K562 (cell line): ENCODE measurements around the gene CRHR1. TPM values are rescaled to one million over a fixed set of nuclear protein-coding genes. Genes with fewer than 3 reads are reported as not detected.
A peak's percentile ranks its signal among the peaks of the same experiment; 100 is the strongest.

Experiments used
- ATAC-seq: fragments of 200-7000 bp; cut with Tn5 transposase; 3 replicates; pipeline ENCODE4 v1.9.1; 2020; ENCODE audit warnings: moderate library complexity
- BruUV-seq: library from RNA; stranded (reverse); fragments of 400-500 nt; replicated peaks from 2 replicates; lab custom pipeline; 2021; lab: Mats Ljungman, UMichigan
- CTCF ChIA-PET: fragments of 300-600 bp; formaldehyde crosslinking; extraction: SDS; loops from one replicate; lab custom pipeline; 2021; ENCODE audit warnings: low intra/inter-chr PET ratio; lab: Yijun Ruan, JAX
- POLR2A ChIA-PET: fragments of 300-600, 350-650 bp; sonication (Branson Sonifier 250); formaldehyde crosslinking; extraction: SDS; loops from one replicate; lab custom pipeline; 2021; ENCODE audit warnings: antibody characterized with exemption, inconsistent platforms; lab: Yijun Ruan, JAX
- DNase-seq, 4 experiments: peaks; one replicate each; pipeline versions ENCODE4 v3.0.0 to v3.0.0-alpha.2; 2011 to 2018; ENCODE audit warnings: low spot score in 3 of 4, mixed read lengths in 3 of 4; ENCODE audit errors: extremely low read depth in 1 of 4
- FAIRE-seq: peaks from 2 replicates; lab custom pipeline; 2011; peaks lifted over from hg19 to GRCh38; lab: Jason Lieb, UNC
- H2AFZ ChIP-seq: 2 replicates; pipeline ENCODE4 v1.6.0; 2011; ENCODE audit warnings: low read depth, low read length, control low read depth, inconsistent platforms
- H3K27ac ChIP-seq: fragments of 200-600 bp; 3 replicates; pipeline ENCODE4 v1.8.0; 2011; ENCODE audit warnings: low read depth, mild to moderate bottlenecking, control low read depth, inconsistent platforms, low read length, moderate library complexity, mixed read lengths; ENCODE audit errors: extremely low read depth
- H3K27me3 ChIP-seq, 2 experiments: fragments of 300-600 bp in 1 of 2; 2 replicates in 1 of 2; 3 replicates in 1 of 2; pipeline versions ENCODE4 v1.6.0 to v1.8.0; 2011; ENCODE audit warnings: inconsistent platforms in 2 of 2, low read length in 2 of 2, mild to moderate bottlenecking in 1 of 2, mixed read lengths in 1 of 2, moderate library complexity in 1 of 2; ENCODE audit not compliant: control insufficient read depth in 2 of 2, insufficient read depth in 2 of 2
- H3K36me3 ChIP-seq: fragments of 300-600 bp; 3 replicates; pipeline ENCODE4 v1.8.0; 2011; ENCODE audit warnings: mild to moderate bottlenecking, low read length, inconsistent platforms; ENCODE audit not compliant: control insufficient read depth, insufficient read depth
- H3K4me1 ChIP-seq, 2 experiments: fragments of 200-600 bp in 1 of 2; replicated peaks in 1 of 2; 2 replicates in 1 of 2; 3 replicates in 1 of 2; pipeline versions ENCODE4 v1.5.1 to v1.8.0; 2011; ENCODE audit warnings: inconsistent platforms in 2 of 2, low read length in 2 of 2, mild to moderate bottlenecking in 1 of 2, mixed read lengths in 1 of 2, moderate library complexity in 1 of 2; ENCODE audit not compliant: control insufficient read depth in 2 of 2, insufficient read depth in 2 of 2
- H3K4me2 ChIP-seq: 2 replicates; pipeline ENCODE4 v1.6.1; 2011; ENCODE audit warnings: low read length, control low read depth, inconsistent platforms, mixed read lengths; ENCODE audit not compliant: insufficient read depth
- H3K4me3 ChIP-seq: fragments of 200-600 bp; sonication (generic), shearing (Covaris generic); 2 replicates; pipeline ENCODE4 v1.5.1; 2016; ENCODE audit warnings: control low read depth, inconsistent platforms
- H3K79me2 ChIP-seq: fragments of 200-600 bp; 3 replicates; pipeline ENCODE4 v1.8.0; 2011; ENCODE audit warnings: low read length, inconsistent platforms; ENCODE audit not compliant: control insufficient read depth, insufficient read depth
- H3K9ac ChIP-seq, 2 experiments: 2 replicates each; pipeline versions ENCODE4 v1.6.0 to v1.6.1; 2011; ENCODE audit warnings: low read depth in 2 of 2, low read length in 2 of 2, control low read depth in 1 of 2, inconsistent platforms in 1 of 2, mild to moderate bottlenecking in 1 of 2, mixed read lengths in 1 of 2; ENCODE audit not compliant: insufficient read depth in 1 of 2
- H3K9me1 ChIP-seq: one replicate; pipeline ENCODE4 v1.6.0; 2011; ENCODE audit warnings: inconsistent platforms, mild to moderate bottlenecking, low read length, moderate library complexity; ENCODE audit not compliant: control insufficient read depth, insufficient read depth
- H3K9me3 ChIP-seq: replicated peaks from 2 replicates; pipeline ENCODE4 v1.5.1; 2011; ENCODE audit warnings: low read depth, low read length, inconsistent platforms; ENCODE audit not compliant: control insufficient read depth, insufficient read depth
- H4K20me1 ChIP-seq: replicated peaks from 2 replicates; pipeline ENCODE4 v1.6.1; 2011; ENCODE audit warnings: low read length, inconsistent platforms, mixed read lengths; ENCODE audit not compliant: control insufficient read depth, insufficient read depth
- BACH1 ChIP-seq: fragments of 200-800 bp; sonication (Bioruptor generic); IDR thresholded peaks from 2 replicates; pipeline ENCODE4 v1.6.1; 2016; ENCODE audit warnings: missing genetic modification characterization, missing compliant biosample characterization
- EGR1 ChIP-seq: fragments of 450-650 bp; conservative IDR thresholded peaks from 2 replicates; pipeline ENCODE4 v1.6.1; 2017; ENCODE audit warnings: mild to moderate bottlenecking
- IFI16 ChIP-seq: fragments of 250-450 bp; sonication (Bioruptor Pico); IDR thresholded peaks from 2 replicates; pipeline ENCODE4 v2.1.2; 2022; ENCODE audit warnings: mild to moderate bottlenecking, inconsistent platforms
- PHTF2 ChIP-seq: fragments of 250-450 bp; sonication (Bioruptor Pico); IDR thresholded peaks from 2 replicates; pipeline ENCODE4 v1.5.0; 2021; ENCODE audit warnings: mild to moderate bottlenecking
- STAG1 ChIP-seq: sonication (generic); formaldehyde crosslinking; IDR thresholded peaks from 2 replicates; pipeline ENCODE4 v1.5.0; 2020; ENCODE audit warnings: missing genetic modification reagents, borderline replicate concordance
- TEAD4 ChIP-seq, 2 experiments: sonication (generic) in 1 of 2; formaldehyde crosslinking in 1 of 2; IDR thresholded peaks; 2 replicates each; pipeline versions ENCODE4 v1.6.1 to v1.8.0; 2012 to 2022; ENCODE audit warnings: borderline replicate concordance in 1 of 2, inconsistent platforms in 1 of 2, low read length in 1 of 2, mild to moderate bottlenecking in 1 of 2, missing genetic modification reagents in 1 of 2
- TFAM ChIP-seq: fragments of 250-450 bp; sonication (Bioruptor Pico); conservative IDR thresholded peaks from 2 replicates; pipeline ENCODE4 v1.5.0; 2021; ENCODE audit warnings: mild to moderate bottlenecking, moderate library complexity
- VEZF1 ChIP-seq: fragments of 200-800 bp; sonication (Bioruptor generic); IDR thresholded peaks from 2 replicates; pipeline ENCODE4 v1.6.1; 2017; ENCODE audit warnings: missing genetic modification characterization, missing compliant biosample characterization
- ZC3H11A ChIP-seq: IDR thresholded peaks from 2 replicates; pipeline ENCODE4 v1.6.1; 2012; ENCODE audit warnings: low read depth, low read length, improper control_type of control experiment
- ZNF507 ChIP-seq: conservative IDR thresholded peaks from 2 replicates; pipeline ENCODE4 v1.6.1; 2017; ENCODE audit warnings: missing genetic modification characterization, missing compliant biosample characterization
- WGBS: fragments of 100-300 bp; shearing (Covaris generic); methylation state at CpG from one replicate; pipeline ENCODE4 v1.1.6; 2016; ENCODE audit warnings: low coverage, mixed read lengths; ENCODE audit not compliant: insufficient coverage; ENCODE audit errors: missing lambda C conversion rate; 5-methylcytosine and 5-hydroxymethylcytosine counted together
- in situ Hi-C: fragments of 300-500 bp; cut with MboI; formaldehyde crosslinking; loops from 4 replicates; pipeline ENCODE4 v1.15.0; 2018; ENCODE audit warnings: inconsistent platforms, mixed read lengths
- intact Hi-C: fragments of 100-400 bp; cut with micrococcal nuclease; formaldehyde crosslinking; loops from 2 replicates; pipeline ENCODE4 v1.14.2; 2022
- polyA plus RNA-seq, 8 experiments: library from polyadenylated mRNA; depleted of rRNA in 4 of 8; stranded (reverse) in 5 of 8; unstranded in 3 of 8; fragments of >200 nt; fragmentation: Nextera tagmentation in 2 of 8; fragmentation: Illumina TruSeq in 1 of 8; extraction: Ambion mirVana in 2 of 8; extraction: Trizol in 1 of 8; gene quantifications; 2 replicates each; pipeline versions ENCODE4 v1.2.1 to v1.2.3, GENCODE V29; 2011 to 2014; ENCODE audit warnings: inconsistent platforms in 1 of 8, missing spikeins in 1 of 8
- total RNA-seq, 7 experiments: library from RNA; depleted of rRNA in 6 of 7; stranded (reverse); fragments of >200 nt in 6 of 7; fragmentation: Illumina TruSeq in 2 of 7; extraction: Trizol in 2 of 7; gene quantifications; 2 replicates each; pipeline versions ENCODE4 v1.2.1 to v1.2.3, GENCODE V29; 2011 to 2021; ENCODE audit warnings: low replicate concordance in 1 of 7
- TF ChIP-seq, protein P1 (sequence below): fragments of 250-450 bp; sonication (Bioruptor Pico); IDR thresholded peaks from 2 replicates; pipeline ENCODE4 v1.4.0; 2020
- TF ChIP-seq, protein P2 (sequence below): fragments of 450-650 bp; IDR thresholded peaks from 2 replicates; pipeline ENCODE4 v1.6.1; 2016; ENCODE audit warnings: antibody characterized with exemption

CRHR1 gene
- total and polyA plus RNA-seq, 9 of the 15 experiments (the other 6 are each of a cell fraction or from before 2014, with no cell fraction given) = 0.05 TPM; not detected in 8

- Histone ChIP-seq H3K79me2 (no peaks in the 10 kb centered on the region), H3K36me3 (no peaks in the 10 kb centered on the region), H3K27ac (no peak overlapping the region), H4K20me1 (no peaks in the 10 kb centered on the region), H3K4me1 (peaks cover 0 to 9% of the 10 kb centered on the region in 2 experiments; a peak in 2 of 5 replicates), H3K4me3 (no peak overlapping the region), H3K27me3 (peaks cover 0 to 30% of the 10 kb centered on the region in 2 experiments; a peak in 2 of 5 replicates), H3K9ac (peak overlapping the region in 1 of 2 experiments; percentile 66; a peak in 1 of 4 replicates), H3K4me2 (peak overlapping the region; percentile 61), H3K9me3 (no peaks in the 10 kb centered on the region), H2AFZ (peak overlapping the region; percentile 71), H3K9me1 (no peaks in the 10 kb centered on the region)
- FAIRE-seq (peak; percentile 97), DNase-seq (peak; percentile 66 to 81 (median 70)), ATAC-seq (peak; percentile 76)
- intact Hi-C loops = loop anchor here (1.0 to 10.0 kb wide), 2 partner anchors 212 to 458 kb away; no protein-coding TSS in a partner anchor
- WGBS = 3% methylated on average over 12 of the region's 12 CpGs
- ChIA-PET POLR2A (interaction anchor here (0.6 to 1.5 kb wide), 4 partner anchors 9 to 414 kb away, joined by 3 to 5 read pairs (median 3); no protein-coding TSS in a partner anchor), CTCF (interaction anchor here (0.6 to 1.9 kb wide), 4 partner anchors 21 to 213 kb away, joined by 3 to 5 read pairs (median 3); no protein-coding TSS in a partner anchor)
- in situ Hi-C loops = no loop called here
- BruUV-seq = no TSS peak
- TF ChIP-seq EGR1 (peak; percentile 25; the same call in 1 of the 2 replicates), TEAD4 (IDR thresholded peaks at IDR 0.05; ENCODE audit: low read length) (0 out of 2 replicates have a peak, but pooled peaks have one; percentile 12), TEAD4 (CRISPR knock-in tag; IDR thresholded peaks at IDR 0.05; ENCODE audit: borderline replicate concordance) (no peak), ZC3H11A (no peak), VEZF1 (CRISPR knock-in tag) (peak; percentile 22; the same call in 1 of the 2 replicates), BACH1 (no peak), PHTF2 (CRISPR knock-in tag) (no peak), ZNF507 (tag) (no peak), STAG1 (CRISPR knock-in tag) (peak; percentile 41; the same call in 1 of the 2 replicates), IFI16 (CRISPR knock-in tag) (no peak), TFAM (CRISPR knock-in tag) (no peak)
- TF ChIP-seq, protein P1, sequence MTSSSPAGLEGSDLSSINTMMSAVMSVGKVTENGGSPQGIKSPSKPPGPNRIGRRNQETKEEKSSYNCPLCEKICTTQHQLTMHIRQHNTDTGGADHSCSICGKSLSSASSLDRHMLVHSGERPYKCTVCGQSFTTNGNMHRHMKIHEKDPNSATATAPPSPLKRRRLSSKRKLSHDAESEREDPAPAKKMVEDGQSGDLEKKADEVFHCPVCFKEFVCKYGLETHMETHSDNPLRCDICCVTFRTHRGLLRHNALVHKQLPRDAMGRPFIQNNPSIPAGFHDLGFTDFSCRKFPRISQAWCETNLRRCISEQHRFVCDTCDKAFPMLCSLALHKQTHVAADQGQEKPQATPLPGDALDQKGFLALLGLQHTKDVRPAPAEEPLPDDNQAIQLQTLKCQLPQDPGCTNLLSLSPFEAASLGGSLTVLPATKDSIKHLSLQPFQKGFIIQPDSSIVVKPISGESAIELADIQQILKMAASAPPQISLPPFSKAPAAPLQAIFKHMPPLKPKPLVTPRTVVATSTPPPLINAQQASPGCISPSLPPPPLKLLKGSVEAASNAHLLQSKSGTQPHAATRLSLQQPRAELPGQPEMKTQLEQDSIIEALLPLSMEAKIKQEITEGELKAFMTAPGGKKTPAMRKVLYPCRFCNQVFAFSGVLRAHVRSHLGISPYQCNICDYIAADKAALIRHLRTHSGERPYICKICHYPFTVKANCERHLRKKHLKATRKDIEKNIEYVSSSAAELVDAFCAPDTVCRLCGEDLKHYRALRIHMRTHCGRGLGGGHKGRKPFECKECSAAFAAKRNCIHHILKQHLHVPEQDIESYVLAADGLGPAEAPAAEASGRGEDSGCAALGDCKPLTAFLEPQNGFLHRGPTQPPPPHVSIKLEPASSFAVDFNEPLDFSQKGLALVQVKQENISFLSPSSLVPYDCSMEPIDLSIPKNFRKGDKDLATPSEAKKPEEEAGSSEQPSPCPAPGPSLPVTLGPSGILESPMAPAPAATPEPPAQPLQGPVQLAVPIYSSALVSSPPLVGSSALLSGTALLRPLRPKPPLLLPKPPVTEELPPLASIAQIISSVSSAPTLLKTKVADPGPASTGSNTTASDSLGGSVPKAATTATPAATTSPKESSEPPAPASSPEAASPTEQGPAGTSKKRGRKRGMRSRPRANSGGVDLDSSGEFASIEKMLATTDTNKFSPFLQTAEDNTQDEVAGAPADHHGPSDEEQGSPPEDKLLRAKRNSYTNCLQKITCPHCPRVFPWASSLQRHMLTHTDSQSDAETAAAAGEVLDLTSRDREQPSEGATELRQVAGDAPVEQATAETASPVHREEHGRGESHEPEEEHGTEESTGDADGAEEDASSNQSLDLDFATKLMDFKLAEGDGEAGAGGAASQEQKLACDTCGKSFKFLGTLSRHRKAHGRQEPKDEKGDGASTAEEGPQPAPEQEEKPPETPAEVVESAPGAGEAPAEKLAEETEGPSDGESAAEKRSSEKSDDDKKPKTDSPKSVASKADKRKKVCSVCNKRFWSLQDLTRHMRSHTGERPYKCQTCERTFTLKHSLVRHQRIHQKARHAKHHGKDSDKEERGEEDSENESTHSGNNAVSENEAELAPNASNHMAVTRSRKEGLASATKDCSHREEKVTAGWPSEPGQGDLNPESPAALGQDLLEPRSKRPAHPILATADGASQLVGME (CRISPR knock-in tag) = no peak
- TF ChIP-seq, protein P2, sequence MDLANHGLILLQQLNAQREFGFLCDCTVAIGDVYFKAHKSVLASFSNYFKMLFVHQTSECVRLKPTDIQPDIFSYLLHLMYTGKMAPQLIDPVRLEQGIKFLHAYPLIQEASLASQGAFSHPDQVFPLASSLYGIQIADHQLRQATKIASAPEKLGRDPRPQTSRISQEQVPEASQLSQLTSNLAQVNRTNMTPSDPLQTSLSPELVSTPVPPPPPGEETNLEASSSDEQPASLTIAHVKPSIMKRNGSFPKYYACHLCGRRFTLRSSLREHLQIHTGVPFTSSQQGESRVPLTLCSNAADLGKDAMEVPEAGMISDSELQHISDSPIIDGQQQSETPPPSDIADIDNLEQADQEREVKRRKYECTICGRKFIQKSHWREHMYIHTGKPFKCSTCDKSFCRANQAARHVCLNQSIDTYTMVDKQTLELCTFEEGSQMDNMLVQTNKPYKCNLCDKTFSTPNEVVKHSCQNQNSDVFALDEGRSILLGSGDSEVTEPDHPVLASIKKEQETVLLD = no peak
Observed at GRCh38 chr17:45852535-45853297, 68.6 kb downstream of the CRHR1 start.
